Measurements from ENCODE around the gene TFB1M. TPM values are rescaled to one million over a fixed set of nuclear protein-coding genes. Genes with fewer than 3 reads are reported as not detected.
"Not testable (repeated sequence)": the region's sequence is repeated elsewhere in the genome, so short reads cannot be mapped to it uniquely, and the experiment has no call there.

TFB1M gene
- polyA plus RNA-seq, 3 donors, result 16.4 to 23.7 (median 22.7) TPM

- DNase-seq, result no peak
Measured at GRCh38 chr6:155245831-155246230, 68.5 kb downstream of the TFB1M start.

GRCh38 chr6:155245193-155245592, 69.1 kb downstream of the TFB1M start:
- DNase-seq, result no peak

- DNase-seq, result no peak
Measured at GRCh38 chr6:155244434-155244833, 69.8 kb downstream of the TFB1M start.

- no peak for DNase-seq
Measured at GRCh38 chr6:155241966-155242365, 72.3 kb downstream of the TFB1M start.

- no peak for DNase-seq
Measured at GRCh38 chr6:155240905-155241600, 73.2 kb downstream of the TFB1M start.

GRCh38 chr6:155237613-155238012, 76.7 kb downstream of the TFB1M start:
- DNase-seq, result no peak

- DNase-seq, result no peak
Measured at GRCh38 chr6:155235087-155235486, 79.2 kb downstream of the TFB1M start.

- DNase-seq, result no peak
Measured at GRCh38 chr6:155234687-155235086, 79.6 kb downstream of the TFB1M start.

- DNase-seq, result no peak
Measured at GRCh38 chr6:155234167-155234566, 80.1 kb downstream of the TFB1M start.

- DNase-seq, result no peak
Measured at GRCh38 chr6:155232848-155233247, 81.4 kb downstream of the TFB1M start.

GRCh38 chr6:155230975-155231374, 83.3 kb downstream of the TFB1M start:
- DNase-seq, result not testable (repeated sequence)

- DNase-seq, result no peak
Measured at GRCh38 chr6:155228546-155229166, 85.6 kb downstream of the TFB1M start.

GRCh38 chr6:155227046-155227445, 87.2 kb downstream of the TFB1M start:
- no peak for DNase-seq

- no peak for DNase-seq
Measured at GRCh38 chr6:155224618-155225017, 89.7 kb downstream of the TFB1M start.

GRCh38 chr6:155223646-155224451, 90.4 kb downstream of the TFB1M start:
- DNase-seq, result no peak

- no peak for DNase-seq
Measured at GRCh38 chr6:155222506-155222905, 91.8 kb downstream of the TFB1M start.

- DNase-seq, result no peak
Measured at GRCh38 chr6:155221086-155221485, 93.2 kb downstream of the TFB1M start.

GRCh38 chr6:155219858-155220301, 94.4 kb downstream of the TFB1M start:
- no peak for DNase-seq

GRCh38 chr6:155219299-155219698, 95.0 kb downstream of the TFB1M start:
- no peak for DNase-seq

GRCh38 chr6:155218711-155219110, 95.6 kb downstream of the TFB1M start:
- DNase-seq, result not testable (repeated sequence)

GRCh38 chr6:155216312-155217046, 97.8 kb downstream of the TFB1M start:
- DNase-seq, result no peak

- no peak for DNase-seq
Measured at GRCh38 chr6:155215906-155216305, 98.4 kb downstream of the TFB1M start.

Measured in renal pelvis (tissue), 4 donors.